ENCODE results near the gene ZNF497. TPM values are rescaled to one million over a fixed set of nuclear protein-coding genes. Genes with fewer than 3 reads are reported as not detected.

ZNF497 gene
- total and polyA plus RNA-seq, 4 donors = 0.32 to 0.87 (median 0.79) TPM; not detected in 1

DNA sequence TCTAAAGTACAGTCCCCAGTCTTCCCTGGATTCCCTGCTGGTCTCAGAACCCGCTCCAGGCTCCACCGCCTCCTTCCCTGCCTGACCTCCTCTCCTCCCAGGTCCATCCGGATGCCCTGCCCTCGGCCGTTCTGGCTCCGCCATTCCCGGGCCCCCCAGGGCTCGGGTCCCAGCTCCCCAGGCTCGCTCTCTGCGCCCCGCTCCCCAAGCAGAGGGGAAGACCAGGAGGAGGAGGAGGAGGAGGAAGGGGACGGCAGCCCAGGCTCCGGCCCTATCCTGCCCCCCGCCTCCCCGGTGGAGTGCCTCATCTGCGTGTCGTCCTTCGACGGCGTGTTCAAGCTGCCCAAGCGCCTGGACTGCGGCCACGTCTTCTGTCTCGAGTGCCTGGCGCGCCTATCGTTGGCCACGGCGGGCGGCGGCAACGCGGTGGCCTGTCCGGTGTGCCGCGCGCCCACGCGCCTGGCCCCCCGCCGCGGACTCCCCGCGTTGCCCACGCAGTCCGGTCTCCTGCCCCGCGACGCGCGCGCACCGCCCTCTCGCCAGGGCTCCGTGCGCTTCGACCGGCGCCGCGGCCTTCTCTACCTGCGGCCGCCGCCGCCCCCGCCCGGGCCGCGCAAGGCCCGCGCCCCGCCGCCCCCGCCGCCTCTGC, 33.6 kb upstream of the ZNF497 start:
- Histone ChIP-seq H3K4me1 (ENCODE audit: control insufficient read depth in 1 of 2, insufficient read depth in 2 of 2, low read length in 2 of 2) (no peaks in the 10 kb centered on the region), H3K36me3 (ENCODE audit: control insufficient read depth in 1 of 2, insufficient read depth in 2 of 2, low read length in 1 of 2) (peaks cover 3 to 16% of the 10 kb centered on the region in 2 donors), H3K9me3 (ENCODE audit: control insufficient read depth, low read length) (no peaks in the 10 kb centered on the region), H3K27me3 (ENCODE audit: control insufficient read depth in 1 of 2, insufficient read depth in 2 of 2, low read length in 1 of 2) (no peaks in the 10 kb centered on the region), H3K4me3 (ENCODE audit: low read length in 2 of 2) (no peak overlapping the region), H3K27ac (ENCODE audit: low read depth in 1 of 2, low read length in 2 of 2) (no peak overlapping the region)
- WGBS, 2 donors = 2% methylated on average over 51 to 75 of the region's 75 CpGs
- DNase-seq = peak in 1 of 2 donors; percentile 44
- ATAC-seq (ENCODE audit: low FRiP score) = no peak
- intact Hi-C loops (cut with DNase I) = no loop called here

DNA sequence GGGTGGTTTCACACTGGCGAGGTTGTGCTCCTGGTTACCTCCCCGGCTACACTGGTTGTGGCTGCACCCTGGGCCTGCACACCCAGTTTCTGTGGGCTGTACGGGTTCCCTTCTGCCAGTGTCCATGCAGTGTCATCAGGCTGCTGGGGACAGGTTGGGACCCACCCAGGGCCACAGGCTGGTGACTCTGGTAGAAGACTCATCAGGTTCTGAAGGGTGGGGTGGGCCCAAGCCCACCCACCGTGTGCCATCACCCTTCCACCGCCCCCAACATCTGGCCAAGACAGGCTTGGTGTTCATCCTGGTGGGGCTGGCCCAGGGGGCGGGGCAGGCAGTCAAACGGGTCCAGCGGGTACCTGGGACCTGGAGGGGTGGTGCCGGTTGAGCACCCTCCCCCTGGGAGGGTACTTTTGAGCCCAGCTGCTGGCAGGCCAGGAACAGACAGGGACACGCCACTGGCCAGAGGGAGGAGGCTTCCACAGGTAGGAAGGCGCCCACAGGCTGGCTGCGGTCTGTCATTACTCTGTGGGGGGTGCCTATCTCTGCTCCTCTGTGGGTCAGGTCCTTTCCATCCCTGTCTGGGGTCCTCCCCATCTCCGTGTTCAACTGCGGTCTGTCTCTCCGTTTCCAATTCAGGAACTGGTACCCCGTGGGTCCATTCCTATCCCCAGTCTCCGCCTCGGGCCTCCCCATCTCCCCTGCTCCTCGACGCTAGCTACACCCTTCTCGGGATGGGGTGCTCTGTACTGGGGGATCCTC, 32.8 kb upstream of the ZNF497 start, which contains the start of gene RNF225:
Gene RNF225, plus strand, starts transcription at position 437 of the 759 bp plus-strand sequence. CDS start 434 bp downstream, outside the sequence.
- H3K27me3 ChIP-seq (ENCODE audit: control insufficient read depth in 1 of 2, insufficient read depth in 2 of 2, low read length in 1 of 2) = no peaks in the 10 kb centered on the region
- peaks cover 3 to 16% of the 10 kb centered on the region in 2 donors for H3K36me3 ChIP-seq (ENCODE audit: control insufficient read depth in 1 of 2, insufficient read depth in 2 of 2, low read length in 1 of 2)
- DNase-seq (peak in 1 of 2 donors; percentile 29), ATAC-seq (ENCODE audit: low FRiP score) (no peak)
- 37 to 38% methylated on average over 20 to 21 of the region's 21 CpGs for WGBS, 2 donors
- intact Hi-C loops (cut with DNase I) = no loop called here
- H3K27ac ChIP-seq (ENCODE audit: low read depth in 1 of 2, low read length in 2 of 2) = no peak within 1 kb of the TSS
- no peaks in the 10 kb centered on the region for H3K4me1 ChIP-seq (ENCODE audit: control insufficient read depth in 1 of 2, insufficient read depth in 2 of 2, low read length in 2 of 2)
- H3K4me3 ChIP-seq (ENCODE audit: low read length in 2 of 2) = no peak within 1 kb of the TSS
- no peaks in the 10 kb centered on the region for H3K9me3 ChIP-seq (ENCODE audit: control insufficient read depth, low read length)

- no peak overlapping the region for H3K27ac ChIP-seq (ENCODE audit: low read depth in 1 of 2, low read length in 2 of 2)
- H3K4me3 ChIP-seq (ENCODE audit: low read length in 2 of 2) = no peak overlapping the region
- 68 to 72% methylated on average over 3 of the region's 3 CpGs for WGBS, 2 donors
- peaks cover 3 to 16% of the 10 kb centered on the region in 2 donors for H3K36me3 ChIP-seq (ENCODE audit: control insufficient read depth in 1 of 2, insufficient read depth in 2 of 2, low read length in 1 of 2)
- ATAC-seq (ENCODE audit: low FRiP score) (no peak), DNase-seq (peak in 1 of 2 donors; percentile 30)
- H3K4me1 ChIP-seq (ENCODE audit: control insufficient read depth in 1 of 2, insufficient read depth in 2 of 2, low read length in 2 of 2) = no peaks in the 10 kb centered on the region
- H3K27me3 ChIP-seq (ENCODE audit: control insufficient read depth in 1 of 2, insufficient read depth in 2 of 2, low read length in 1 of 2) = no peaks in the 10 kb centered on the region
- intact Hi-C loops (cut with DNase I) = no loop called here
- no peaks in the 10 kb centered on the region for H3K9me3 ChIP-seq (ENCODE audit: control insufficient read depth, low read length)
These were observed 32.3 kb upstream of the ZNF497 start for GRCh38 chr19:58394821-58395219.

DNA sequence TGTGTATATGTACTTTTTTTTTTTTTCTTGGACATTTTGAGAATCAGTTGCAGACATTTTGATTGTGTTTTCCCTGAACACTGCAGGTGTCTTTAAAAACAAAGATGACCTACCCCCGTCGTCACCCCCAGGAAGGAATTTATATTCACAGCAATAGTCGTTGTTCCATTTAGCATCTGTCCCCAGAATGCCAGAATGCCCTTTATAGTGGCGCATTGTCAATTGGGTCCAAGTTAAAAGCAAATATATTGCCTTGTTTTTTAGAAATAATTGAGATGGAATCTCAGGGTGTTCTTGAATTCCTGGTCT, 31.1 kb upstream of the ZNF497 start:
- H3K27me3 ChIP-seq (ENCODE audit: control insufficient read depth in 1 of 2, insufficient read depth in 2 of 2, low read length in 1 of 2) = no peaks in the 10 kb centered on the region
- WGBS, 2 donors = 85 to 87% methylated on average over 4 of the region's 4 CpGs
- peaks cover 3 to 16% of the 10 kb centered on the region in 2 donors for H3K36me3 ChIP-seq (ENCODE audit: control insufficient read depth in 1 of 2, insufficient read depth in 2 of 2, low read length in 1 of 2)
- no peaks in the 10 kb centered on the region for H3K4me1 ChIP-seq (ENCODE audit: control insufficient read depth in 1 of 2, insufficient read depth in 2 of 2, low read length in 2 of 2)
- ATAC-seq (ENCODE audit: low FRiP score) (no peak), DNase-seq (no peak)
- H3K4me3 ChIP-seq (ENCODE audit: low read length in 2 of 2) = no peak overlapping the region
- intact Hi-C loops (cut with DNase I) = no loop called here
- H3K27ac ChIP-seq (ENCODE audit: low read depth in 1 of 2, low read length in 2 of 2) = no peak overlapping the region
- H3K9me3 ChIP-seq (ENCODE audit: control insufficient read depth, low read length) = no peaks in the 10 kb centered on the region

GRCh38 chr19:58392945-58393724, 30.6 kb upstream of the ZNF497 start:
- DNase-seq = no peak
- Histone ChIP-seq H3K27ac (ENCODE audit: low read depth in 1 of 2, low read length in 2 of 2) (no peak overlapping the region), H3K9me3 (ENCODE audit: control insufficient read depth, low read length) (no peaks in the 10 kb centered on the region), H3K4me1 (ENCODE audit: control insufficient read depth in 1 of 2, insufficient read depth in 2 of 2, low read length in 2 of 2) (no peaks in the 10 kb centered on the region), H3K4me3 (ENCODE audit: low read length in 2 of 2) (no peak overlapping the region), H3K36me3 (ENCODE audit: control insufficient read depth in 1 of 2, insufficient read depth in 2 of 2, low read length in 1 of 2) (peaks cover 3 to 16% of the 10 kb centered on the region in 2 donors), H3K27me3 (ENCODE audit: control insufficient read depth in 1 of 2, insufficient read depth in 2 of 2, low read length in 1 of 2) (no peaks in the 10 kb centered on the region)
- WGBS, 2 donors = 91% methylated on average over 25 to 26 of the region's 26 CpGs
- intact Hi-C loops (cut with DNase I) = no loop called here
- no peak for ATAC-seq (ENCODE audit: low FRiP score)

DNA sequence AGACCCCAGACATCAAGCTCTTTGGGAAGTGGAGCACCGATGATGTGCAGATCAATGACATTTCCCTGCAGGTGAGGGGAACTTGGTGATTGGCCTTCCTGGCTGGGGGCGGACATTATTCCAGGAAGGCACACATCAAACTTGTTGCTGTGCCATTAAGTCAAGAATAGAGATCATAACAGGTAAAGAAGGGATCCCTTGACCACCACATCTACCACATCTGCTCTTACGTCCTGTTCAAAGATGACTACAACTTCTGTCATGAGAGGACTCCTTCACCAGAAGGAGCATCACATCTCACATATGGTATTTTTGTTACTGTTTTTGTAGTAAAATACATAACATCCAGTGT, 25.6 kb upstream of the ZNF497 start:
- Histone ChIP-seq H3K27me3 (ENCODE audit: control insufficient read depth in 1 of 2, insufficient read depth in 2 of 2, low read length in 1 of 2) (no peaks in the 10 kb centered on the region), H3K4me1 (ENCODE audit: control insufficient read depth in 1 of 2, insufficient read depth in 2 of 2, low read length in 2 of 2) (no peaks in the 10 kb centered on the region), H3K36me3 (ENCODE audit: control insufficient read depth in 1 of 2, insufficient read depth in 2 of 2, low read length in 1 of 2) (peaks cover 0 to 5% of the 10 kb centered on the region in 2 donors), H3K9me3 (ENCODE audit: control insufficient read depth, low read length) (no peaks in the 10 kb centered on the region), H3K27ac (ENCODE audit: low read depth in 1 of 2, low read length in 2 of 2) (no peak overlapping the region), H3K4me3 (ENCODE audit: low read length in 2 of 2) (no peak overlapping the region)
- intact Hi-C loops (cut with DNase I) = no loop called here
- WGBS, 2 donors = 89 to 93% methylated on average over 3 of the region's 3 CpGs
- no peak for DNase-seq
- no peak for ATAC-seq (ENCODE audit: low FRiP score)

- ATAC-seq (ENCODE audit: low FRiP score) = no peak
- Histone ChIP-seq H3K4me3 (ENCODE audit: low read length in 2 of 2) (peak overlapping the region; percentile 87 to 90), H3K27me3 (ENCODE audit: control insufficient read depth in 1 of 2, insufficient read depth in 2 of 2, low read length in 1 of 2) (no peaks in the 10 kb centered on the region), H3K4me1 (ENCODE audit: control insufficient read depth in 1 of 2, insufficient read depth in 2 of 2, low read length in 2 of 2) (no peaks in the 10 kb centered on the region), H3K27ac (ENCODE audit: low read depth in 1 of 2, low read length in 2 of 2) (no peak overlapping the region), H3K9me3 (ENCODE audit: control insufficient read depth, low read length) (no peaks in the 10 kb centered on the region), H3K36me3 (ENCODE audit: control insufficient read depth in 1 of 2, insufficient read depth in 2 of 2, low read length in 1 of 2) (no peaks in the 10 kb centered on the region)
- intact Hi-C loops (cut with DNase I) = no loop called here
- WGBS, 2 donors = 8 to 9% methylated on average over 39 of the region's 39 CpGs
- DNase-seq = no peak
These were observed 25.0 kb upstream of the ZNF497 start for GRCh38 chr19:58387338-58388174.
